GM19043 (cell line): Measurements from ENCODE around the gene PGA3.
"Not testable (repeated sequence)": the region's sequence is repeated elsewhere in the genome, so short reads cannot be mapped to it uniquely, and the experiment has no call there.

Experiments used
- ATAC-seq: cut with Tn5 transposase; IDR thresholded peaks from one replicate; pipeline ENCODE4 v1.9.1; 2021; ENCODE audit warnings: low read depth; ENCODE audit not compliant: unreplicated experiment

Gene PGA3

DNA sequence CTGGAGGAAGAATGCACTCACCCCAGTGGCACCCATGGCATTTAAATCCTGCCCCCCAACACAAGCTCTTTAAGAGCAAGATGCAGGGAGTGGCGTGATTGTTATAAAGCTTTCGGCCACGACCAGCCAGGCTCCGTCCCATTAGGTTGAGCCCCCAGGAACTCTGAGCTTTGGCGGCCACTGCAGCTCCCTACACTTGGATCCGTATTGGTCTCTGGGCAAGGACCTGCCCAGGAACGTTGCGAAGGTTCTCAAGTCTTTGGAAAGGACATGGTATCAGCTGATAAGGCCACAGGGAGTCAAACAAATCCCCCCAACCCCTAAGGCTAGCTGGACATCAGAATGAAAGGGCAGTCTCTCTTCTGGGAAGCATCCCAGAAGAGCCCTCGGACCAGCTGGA lies 32.7 kb upstream of the PGA3 start:
- ATAC-seq, result no peak

DNA sequence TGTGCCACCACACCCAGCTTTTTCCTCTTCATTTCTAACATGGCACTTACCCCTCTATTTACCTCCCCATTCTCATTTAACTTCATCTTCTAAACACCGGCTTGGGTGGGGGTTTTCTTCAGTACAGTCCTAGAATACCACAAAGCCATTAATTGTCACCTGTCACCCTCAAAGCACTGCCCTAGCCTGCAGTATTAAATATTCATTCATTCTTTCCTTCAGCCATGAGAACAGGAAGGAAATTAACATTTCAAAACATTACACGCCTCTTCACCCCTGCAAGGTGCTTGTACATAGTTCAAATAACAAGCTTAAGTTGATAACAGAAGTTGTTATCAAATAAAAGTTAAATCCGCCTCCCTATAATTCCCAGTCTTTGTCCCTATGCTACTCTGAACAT lies 31.4 kb upstream of the PGA3 start:
- no peak for ATAC-seq

DNA sequence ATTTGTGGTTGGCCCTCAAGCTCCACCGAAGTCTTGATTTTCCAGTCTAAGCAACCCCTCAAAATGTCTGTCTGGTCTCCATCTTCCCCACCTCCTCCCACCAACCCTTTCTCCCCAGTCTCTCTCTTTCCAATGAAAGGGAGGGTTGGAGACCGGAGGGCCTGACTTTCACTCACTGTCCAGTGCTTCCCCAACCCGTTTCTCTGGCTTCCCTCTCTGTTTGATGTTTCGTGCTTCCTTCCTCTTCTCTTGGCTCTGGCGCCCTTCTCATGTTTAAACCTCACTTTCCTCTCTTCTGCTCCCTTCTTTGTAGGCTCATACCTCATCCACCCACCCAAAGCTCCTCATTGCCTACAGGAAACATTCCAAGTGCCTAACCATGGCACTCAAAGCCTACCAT lies 31.0 kb upstream of the PGA3 start:
- no peak for ATAC-seq

DNA sequence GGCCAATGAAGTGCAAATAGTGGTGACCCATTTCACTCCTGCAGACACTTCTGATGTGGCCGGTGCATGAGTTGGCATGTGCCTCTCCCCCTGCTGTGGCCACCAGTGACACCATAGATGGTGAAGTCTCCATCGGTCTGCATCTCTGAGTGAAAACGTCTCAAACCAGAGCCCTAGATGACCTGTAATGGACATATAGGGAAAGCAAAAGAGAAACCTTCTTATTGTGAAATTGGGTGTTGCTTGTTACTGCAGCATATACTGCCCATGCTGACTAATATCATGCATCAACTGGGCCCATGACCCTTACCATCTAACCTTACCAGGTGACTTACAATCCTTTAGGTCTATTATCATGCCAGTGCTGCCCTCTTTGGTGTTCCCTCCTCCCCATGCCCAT lies 30.4 kb upstream of the PGA3 start:
- no peak for ATAC-seq

DNA sequence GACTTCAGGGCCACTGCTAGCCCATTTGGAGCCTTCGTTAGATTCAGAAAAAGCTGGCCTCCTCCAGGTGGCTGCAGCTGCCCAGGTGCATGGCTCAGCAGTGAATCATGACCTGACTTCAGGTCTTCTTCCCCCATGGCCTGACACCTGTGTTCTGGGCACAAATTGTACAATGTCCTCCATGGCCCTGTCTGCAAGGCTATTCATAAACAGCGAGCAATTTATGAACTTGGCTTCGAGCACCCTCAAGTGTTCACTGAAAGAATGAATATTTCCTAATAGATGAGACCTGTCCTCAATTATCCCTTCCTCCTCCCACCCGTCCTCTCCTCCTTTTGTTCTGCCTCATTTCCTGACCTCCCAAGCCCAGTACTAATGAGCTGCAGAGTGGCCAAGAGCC lies 29.9 kb upstream of the PGA3 start:
- ATAC-seq, result no peak

DNA sequence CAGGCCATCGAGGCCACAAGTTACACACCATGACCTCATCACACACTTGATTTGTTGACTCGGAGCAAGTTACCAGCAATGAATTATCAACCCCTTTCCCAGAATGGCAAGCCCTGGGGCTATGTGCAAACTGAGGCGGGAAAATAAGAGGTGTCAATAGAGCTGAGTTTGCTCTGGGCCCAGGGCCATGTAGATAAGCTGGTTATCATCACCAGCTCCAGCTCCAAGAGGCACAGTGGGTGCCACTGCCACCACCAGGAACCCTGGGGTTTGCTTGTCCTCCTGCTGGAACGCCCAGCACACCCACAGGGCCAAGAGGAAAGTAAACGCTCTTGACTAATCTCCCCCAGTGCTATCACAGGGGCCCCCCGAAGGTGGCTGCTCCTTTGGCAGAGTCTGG lies 29.0 kb upstream of the PGA3 start:
- no peak for ATAC-seq

DNA sequence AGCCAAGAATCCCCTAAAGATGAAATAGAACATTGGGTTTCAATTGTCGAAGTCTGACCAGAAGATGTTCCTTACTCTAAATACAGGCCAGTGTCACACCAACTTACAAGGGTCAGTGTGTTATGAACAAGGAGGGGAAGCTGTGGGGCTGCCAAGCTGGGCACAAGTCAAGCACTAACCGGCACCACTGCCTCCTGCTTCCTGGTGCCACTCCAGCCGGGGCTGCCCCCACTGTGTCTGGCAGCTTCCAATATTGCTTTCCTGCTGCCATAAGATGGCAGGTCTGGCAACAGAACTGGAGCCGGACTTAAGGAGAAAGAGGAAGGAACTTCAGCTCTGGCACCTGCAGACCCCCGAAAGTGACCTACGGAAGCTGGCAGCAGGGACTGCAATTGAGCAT lies 28.4 kb upstream of the PGA3 start:
- no peak for ATAC-seq

DNA sequence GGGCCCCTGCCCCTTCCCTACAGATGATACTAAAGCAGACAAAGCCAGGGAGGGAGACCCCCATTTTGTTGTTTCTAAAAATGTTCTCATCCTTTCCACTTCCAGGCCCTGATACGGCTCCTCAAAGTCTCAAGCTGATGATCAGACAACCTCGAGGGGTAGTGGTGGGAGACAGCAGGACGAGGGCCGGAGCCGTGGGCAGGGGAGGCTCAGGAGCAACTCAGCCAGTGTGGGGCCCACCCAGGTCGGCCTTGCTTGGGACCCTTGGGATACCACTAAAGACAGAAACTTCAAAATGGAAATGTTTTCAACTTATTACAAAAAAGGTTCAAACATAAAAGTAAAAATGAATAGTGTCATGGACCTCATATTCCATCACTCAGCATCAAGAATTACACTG lies 26.9 kb upstream of the PGA3 start:
- ATAC-seq, result no peak

DNA sequence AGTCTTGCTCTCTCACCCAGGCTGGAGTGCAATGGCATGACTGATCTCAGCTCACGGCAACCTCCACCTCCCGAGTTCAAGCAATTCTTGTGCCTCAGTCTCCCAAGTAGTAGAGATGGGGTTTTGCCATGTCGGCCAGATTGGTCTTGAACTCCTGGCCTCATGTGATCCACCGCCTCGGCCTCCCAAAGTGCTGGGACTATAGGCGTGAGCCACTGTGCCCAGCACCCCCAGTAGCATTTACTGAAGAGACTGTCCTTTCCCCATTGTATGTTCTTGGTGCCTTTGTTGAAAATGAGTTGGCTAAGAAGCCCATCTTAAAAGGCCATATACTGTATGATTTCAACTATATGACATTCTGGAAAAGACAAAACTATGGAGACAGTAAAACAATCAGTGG lies 23.1 kb upstream of the PGA3 start:
- not testable (repeated sequence) for ATAC-seq

DNA sequence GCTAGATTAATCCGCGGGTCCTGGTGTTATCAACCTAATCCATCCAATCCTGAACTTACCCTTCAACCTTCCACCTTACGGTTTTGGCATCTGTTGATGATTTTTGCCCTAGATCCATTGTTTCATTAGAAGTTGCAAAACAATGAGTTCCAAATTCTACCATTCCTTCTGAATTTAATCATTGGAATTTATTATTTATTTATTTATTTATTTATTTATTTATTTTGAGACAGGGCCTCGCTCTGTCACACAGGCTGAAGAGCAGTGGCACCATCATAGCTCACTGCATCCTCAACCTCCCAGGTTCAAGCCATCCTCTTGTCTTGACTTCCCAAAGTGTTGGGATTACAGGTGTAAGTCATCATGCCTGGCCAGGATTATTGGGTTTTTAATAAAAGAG lies 21.8 kb upstream of the PGA3 start:
- no peak for ATAC-seq

DNA sequence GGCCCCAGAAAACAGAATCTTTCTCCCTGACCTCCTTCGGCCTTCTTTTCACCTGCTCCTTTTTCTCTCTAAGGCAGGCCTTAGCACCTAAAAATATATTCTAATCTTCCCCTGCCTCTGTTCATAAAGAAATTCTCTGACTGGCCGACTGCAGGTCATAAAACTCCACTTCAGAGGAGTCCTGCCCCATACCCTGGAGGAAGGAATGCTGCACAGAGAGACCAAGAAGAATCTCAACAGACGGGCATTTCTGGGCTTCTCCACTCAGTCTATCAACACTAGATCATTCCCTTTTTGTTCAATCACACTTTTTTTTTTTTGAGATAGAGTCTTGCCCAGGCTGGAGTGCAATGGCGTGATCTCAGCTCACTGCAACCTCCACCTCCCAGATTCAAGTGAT lies 19.7 kb upstream of the PGA3 start:
- ATAC-seq, result no peak

DNA sequence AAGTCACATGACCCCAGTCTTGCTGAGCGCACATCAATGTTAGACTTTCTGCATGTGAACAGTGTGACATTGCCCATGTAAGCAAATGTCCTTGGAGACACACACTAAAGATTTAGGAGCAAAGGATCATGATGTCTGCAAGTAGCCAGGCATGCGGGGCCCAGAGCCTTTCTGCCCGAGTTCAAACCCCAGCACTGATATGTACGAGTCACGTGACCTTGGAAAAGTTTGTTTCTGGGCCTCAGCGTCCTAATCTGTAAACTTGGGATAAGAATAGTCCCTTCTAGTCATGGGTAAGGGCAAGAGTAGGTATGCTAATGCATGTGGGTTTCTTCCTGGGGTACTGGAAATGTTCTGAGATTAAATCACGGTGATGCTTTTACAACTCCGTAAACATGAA lies 16.8 kb upstream of the PGA3 start:
- ATAC-seq, result no peak

DNA sequence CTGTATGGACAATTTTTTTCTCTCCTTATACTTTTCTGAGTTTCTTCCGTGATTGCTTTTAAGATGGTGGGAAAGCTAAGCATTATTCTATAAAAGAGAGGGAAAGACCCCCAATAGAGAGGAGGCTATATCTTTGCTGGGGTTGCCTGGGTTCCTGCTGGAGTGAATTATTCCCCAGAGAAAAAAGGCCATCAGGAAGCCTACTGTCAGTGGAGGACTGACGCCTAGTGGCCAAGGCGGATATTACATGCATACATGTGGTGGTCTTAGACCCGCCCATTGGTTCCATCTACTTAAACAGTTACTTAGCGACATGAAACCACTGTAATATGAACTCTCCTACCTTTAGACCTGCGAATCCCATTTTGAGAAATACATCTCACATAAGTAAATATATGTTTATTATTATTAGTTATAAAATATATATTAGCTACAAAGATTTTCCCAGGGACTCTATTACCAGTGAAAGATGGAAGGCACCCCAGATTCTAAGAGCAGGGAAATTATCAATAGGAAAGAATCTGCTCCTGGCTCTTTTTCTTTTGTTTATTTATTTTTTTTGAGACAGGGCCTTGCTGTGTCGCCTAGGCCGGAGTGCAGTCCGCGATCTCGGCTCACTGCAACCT lies 15.7 kb upstream of the PGA3 start:
- ATAC-seq, result no peak

DNA sequence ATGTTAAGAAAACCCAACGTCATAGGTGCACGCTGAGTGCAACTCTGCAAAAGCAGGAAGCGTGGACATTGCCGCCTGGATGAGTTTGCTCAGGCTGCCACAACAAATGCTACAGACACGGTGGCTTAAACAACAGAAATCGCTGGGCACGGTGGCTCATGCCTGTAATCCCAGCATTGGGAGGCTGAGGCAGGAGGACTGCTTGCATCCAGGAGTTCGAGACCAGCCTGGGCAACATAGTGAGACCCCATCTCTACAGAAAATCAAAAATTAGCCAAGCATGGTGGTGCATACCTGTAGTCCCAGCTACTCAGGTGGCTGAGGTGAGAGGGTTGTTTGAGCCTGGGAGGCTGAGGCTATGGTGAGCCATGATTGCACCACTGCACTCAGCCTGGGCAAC lies 13.4 kb upstream of the PGA3 start:
- ATAC-seq, result no peak

DNA sequence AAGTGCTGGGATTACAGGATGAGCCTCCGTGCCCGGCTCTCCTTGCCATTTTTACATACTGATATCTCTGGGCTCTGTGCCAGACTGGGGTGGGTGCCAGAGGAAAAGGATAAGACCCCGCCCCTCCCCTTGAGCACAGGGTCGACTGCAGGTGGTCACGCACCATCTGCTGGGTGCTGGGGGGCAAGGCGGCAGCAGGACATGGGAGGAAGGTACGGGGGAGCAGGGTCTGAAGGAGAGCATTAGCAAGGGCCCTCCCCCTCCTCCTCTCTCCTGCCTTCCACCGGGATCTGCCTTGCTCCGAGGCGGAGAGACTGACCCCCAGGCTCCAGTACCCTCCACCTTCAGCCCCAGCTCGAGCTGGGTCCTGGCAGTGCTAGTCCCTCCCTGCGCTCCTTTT lies 9.7 kb upstream of the PGA3 start:
- ATAC-seq, result no peak

DNA sequence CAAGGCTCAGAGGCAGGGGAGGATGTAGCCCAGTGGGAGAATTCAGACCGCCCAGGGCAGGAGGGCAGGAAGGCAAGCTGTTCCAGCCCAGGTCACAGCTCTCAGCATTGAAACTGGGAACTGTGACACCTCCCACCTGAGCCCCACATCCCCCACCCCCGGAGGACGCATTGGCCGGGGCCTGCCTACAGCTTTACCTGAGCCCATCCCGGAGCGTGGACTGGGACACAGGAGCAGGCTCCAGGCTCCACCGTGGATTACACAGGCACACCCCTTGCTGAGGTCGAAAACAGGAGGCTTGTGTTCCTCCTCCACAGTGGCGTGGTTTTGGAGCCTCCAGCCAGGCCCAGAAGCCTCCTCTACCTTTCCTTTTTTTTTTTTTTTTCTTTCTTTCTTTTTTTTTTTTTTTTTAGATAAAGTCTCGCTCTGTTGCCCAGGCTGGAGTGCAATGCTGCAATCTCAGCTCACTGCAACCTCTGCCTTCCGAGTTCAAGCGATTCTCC lies 9.1 kb upstream of the PGA3 start:
- no peak for ATAC-seq

DNA sequence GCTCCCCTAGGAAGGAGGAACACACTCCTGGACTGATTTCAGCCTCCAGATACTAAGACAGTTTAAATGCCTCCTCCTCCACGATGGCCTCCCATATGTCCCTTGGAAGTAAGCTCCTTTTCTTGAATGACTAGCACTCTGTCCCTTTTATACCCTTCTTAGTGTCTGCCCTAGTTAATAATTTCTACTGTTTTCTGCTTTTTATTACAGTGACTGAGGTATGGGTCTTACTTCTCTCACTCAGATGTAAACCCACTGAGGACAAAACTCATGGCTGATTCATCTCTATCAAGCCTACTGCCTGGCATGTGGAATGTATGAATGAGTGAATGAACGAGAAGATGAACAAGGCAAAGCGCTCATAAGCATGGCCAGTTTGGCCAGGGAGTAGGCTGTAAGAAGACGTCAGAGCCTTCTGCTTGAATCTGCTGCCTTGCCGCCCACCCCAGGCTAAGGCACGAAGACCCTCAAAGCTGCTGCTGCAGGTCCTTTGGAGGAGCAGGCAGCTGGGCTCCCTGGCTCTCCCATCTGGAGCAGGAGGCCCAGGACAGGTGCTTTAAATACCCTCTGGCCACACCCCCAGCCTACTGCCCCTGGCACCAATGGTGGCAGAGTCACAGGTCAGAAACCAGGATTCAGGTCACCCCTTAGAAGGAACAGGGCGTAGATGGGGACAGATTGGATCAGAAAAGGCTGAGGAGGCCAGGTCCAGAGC lies 8.2 kb upstream of the PGA3 start:
- no peak for ATAC-seq

DNA sequence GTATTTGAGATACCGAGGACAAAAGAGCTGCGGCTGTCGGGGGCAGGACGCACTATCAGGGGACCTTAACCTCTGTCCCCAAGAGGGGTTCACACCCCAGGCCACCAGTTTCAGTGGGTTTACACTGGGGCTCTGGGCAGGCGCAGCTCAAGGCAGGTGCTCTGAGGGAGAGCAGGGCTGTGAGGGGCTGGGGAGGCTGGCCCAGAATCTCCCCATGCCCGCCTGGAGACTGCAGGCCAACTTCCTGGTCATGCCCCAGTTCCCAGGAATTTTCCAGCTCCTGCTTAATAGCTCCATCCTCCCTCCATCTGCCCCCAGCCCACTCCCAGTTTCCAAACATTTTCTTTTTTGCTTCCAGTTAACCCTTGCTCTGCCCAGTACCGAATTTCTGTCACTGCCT lies 7.6 kb upstream of the PGA3 start:
- ATAC-seq, result no peak

DNA sequence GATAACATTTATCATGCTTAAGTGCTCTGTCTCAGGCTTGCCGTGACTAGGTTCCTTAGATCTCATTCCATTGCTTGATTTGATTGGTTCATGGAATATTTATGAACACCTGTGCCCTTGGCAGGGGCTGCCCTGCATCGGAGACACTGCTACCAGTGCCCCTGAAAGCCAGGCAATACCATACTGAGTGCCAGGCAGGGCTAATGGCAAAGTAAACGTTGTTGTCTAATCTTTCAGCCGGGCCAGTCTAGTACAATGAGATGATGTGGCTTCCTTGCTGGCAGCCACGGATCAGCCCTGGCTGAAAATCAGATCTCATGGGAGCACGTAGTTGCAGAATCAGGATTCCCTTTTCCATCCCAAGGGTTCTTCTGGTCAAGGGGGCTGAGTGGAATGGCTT lies 5.0 kb upstream of the PGA3 start:
- no peak for ATAC-seq

DNA sequence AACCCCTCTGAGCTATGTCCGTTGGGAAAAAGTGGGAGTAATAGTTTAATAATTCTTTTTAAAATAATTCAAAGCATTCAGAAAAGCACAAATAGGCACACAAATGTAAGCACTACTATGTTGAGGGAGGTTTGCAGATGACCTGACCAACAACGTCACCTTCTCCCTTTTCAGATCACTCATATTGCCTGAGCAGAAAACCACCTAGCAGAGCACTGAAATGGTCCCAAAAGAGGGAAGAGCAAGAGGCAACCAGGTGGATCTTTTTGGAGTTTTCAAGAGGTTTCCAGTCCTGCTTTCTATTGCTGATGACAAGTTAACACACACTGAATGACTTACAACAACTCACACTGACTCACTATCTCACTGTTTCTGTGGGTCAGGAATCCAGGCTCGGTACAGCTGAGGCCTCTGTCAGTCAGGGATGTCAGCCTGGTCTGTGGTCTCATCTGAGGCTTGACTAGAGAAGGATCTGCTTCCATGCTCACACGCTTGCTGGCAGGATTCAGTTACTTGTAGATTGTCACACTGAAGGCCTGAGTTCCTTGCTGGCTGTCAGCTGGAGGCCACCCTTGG lies 4.3 kb upstream of the PGA3 start:
- ATAC-seq, result no peak

DNA sequence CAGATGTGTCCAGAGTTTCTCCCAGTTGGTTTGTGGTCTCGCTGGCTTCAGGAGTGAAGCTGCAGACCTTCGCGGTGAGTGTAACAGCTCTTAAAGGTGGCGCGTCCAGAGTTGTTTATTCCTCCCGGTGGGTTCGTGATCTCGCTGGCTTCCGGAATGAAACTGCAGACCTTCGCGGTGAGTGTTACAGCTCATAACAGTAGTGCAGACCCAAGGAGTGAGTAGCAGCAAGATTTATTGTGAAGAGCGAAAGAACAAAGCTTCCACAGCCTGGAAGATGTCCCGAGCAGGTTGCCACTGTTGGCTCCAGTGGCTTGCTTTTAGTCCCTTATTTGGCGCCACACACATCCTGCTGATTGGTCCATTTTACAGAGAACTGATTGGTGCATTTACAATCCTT lies 1.8 kb upstream of the PGA3 start:
- no peak for ATAC-seq

DNA sequence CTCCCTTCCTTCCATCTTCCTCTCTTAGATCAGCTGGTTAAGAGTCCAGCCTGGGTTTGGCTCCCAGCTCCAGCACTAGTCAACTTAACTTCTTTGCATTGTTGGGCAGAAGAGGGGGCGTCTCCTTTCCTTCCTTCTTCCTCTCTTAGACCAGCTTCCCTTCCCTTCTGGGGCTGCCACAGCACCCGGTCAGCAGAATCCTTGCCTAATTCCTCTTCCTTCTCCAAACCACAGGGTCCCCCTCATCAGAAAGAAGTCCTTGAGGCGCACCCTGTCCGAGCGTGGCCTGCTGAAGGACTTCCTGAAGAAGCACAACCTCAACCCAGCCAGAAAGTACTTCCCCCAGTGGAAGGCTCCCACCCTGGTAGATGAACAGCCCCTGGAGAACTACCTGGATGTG lies 558 bp downstream of the PGA3 start:
- not testable (repeated sequence) for ATAC-seq
